ENCODE results near the gene CDS2.
"Not testable (repeated sequence)": the region's sequence is repeated elsewhere in the genome, so short reads cannot be mapped to it uniquely, and the experiment has no call there.

Gene CDS2

GRCh38 chr20:5126512-5127203 is at the start of gene CDS2:
TSS of gene CDS2 (plus strand) at chr20:5127008. CDS start at chr20:5127093, 85 bp downstream.
- peak; percentile 100 for DNase-seq (ENCODE audit: low read depth)

- DNase-seq (ENCODE audit: low read depth), result no peak
Measured at GRCh38 chr20:5077761-5078387, 48.9 kb upstream of the CDS2 start.

- DNase-seq (ENCODE audit: low read depth), result peak; percentile 26
Measured at GRCh38 chr20:5078399-5078958, 48.3 kb upstream of the CDS2 start.

GRCh38 chr20:5080384-5080877 is 46.4 kb upstream of the CDS2 start:
- no peak for DNase-seq (ENCODE audit: low read depth)

- no peak for DNase-seq (ENCODE audit: low read depth)
Measured at GRCh38 chr20:5085380-5085779, 41.4 kb upstream of the CDS2 start.

GRCh38 chr20:5088688-5089087 is 38.1 kb upstream of the CDS2 start:
- DNase-seq (ENCODE audit: low read depth), result no peak

- no peak for DNase-seq (ENCODE audit: low read depth)
Measured at GRCh38 chr20:5090191-5090590, 36.6 kb upstream of the CDS2 start.

- no peak for DNase-seq (ENCODE audit: low read depth)
Measured at GRCh38 chr20:5091902-5092301, 34.9 kb upstream of the CDS2 start.

- no peak for DNase-seq (ENCODE audit: low read depth)
Measured at GRCh38 chr20:5092765-5093339, 34.0 kb upstream of the CDS2 start.

- DNase-seq (ENCODE audit: low read depth), result no peak
Measured at GRCh38 chr20:5095454-5095853, 31.4 kb upstream of the CDS2 start.

GRCh38 chr20:5095931-5096330 is 30.9 kb upstream of the CDS2 start:
- DNase-seq (ENCODE audit: low read depth), result no peak

GRCh38 chr20:5096463-5096862 is 30.3 kb upstream of the CDS2 start:
- DNase-seq (ENCODE audit: low read depth), result no peak

GRCh38 chr20:5099009-5099408 is 27.8 kb upstream of the CDS2 start:
- not testable (repeated sequence) for DNase-seq (ENCODE audit: low read depth)

GRCh38 chr20:5099909-5100308 is 26.9 kb upstream of the CDS2 start:
- DNase-seq (ENCODE audit: low read depth), result not testable (repeated sequence)

- peak; percentile 52 for DNase-seq (ENCODE audit: low read depth)
Measured at GRCh38 chr20:5100684-5101347, 26.0 kb upstream of the CDS2 start.

GRCh38 chr20:5104479-5104878 is 22.3 kb upstream of the CDS2 start:
- no peak for DNase-seq (ENCODE audit: low read depth)

GRCh38 chr20:5109276-5109675 is 17.5 kb upstream of the CDS2 start:
- no peak for DNase-seq (ENCODE audit: low read depth)

- DNase-seq (ENCODE audit: low read depth), result no peak
Measured at GRCh38 chr20:5113615-5113986, 13.2 kb upstream of the CDS2 start.

- no peak for DNase-seq (ENCODE audit: low read depth)
Measured at GRCh38 chr20:5114403-5114802, 12.4 kb upstream of the CDS2 start.

GRCh38 chr20:5116875-5117274 is 9.9 kb upstream of the CDS2 start:
- DNase-seq (ENCODE audit: low read depth), result no peak

GRCh38 chr20:5118220-5119142 is 8.3 kb upstream of the CDS2 start:
- no peak for DNase-seq (ENCODE audit: low read depth)

GRCh38 chr20:5119143-5119434 is 7.7 kb upstream of the CDS2 start:
- no peak for DNase-seq (ENCODE audit: low read depth)

Measured in stimulated activated CD8-positive, alpha-beta memory T cell treated with anti-CD3 and anti-CD28 coated beads, Interleukin-15, amount 100 ng/mL, for 24 hours (primary cell).